Prostate gland (tissue), 1 donor: ENCODE data around the gene NKTR.

Experiments used
- POLR2A ChIP-seq: fragments of 450-650 bp; IDR thresholded peaks from one replicate; pipeline ENCODE4 v1.6.1; 2016; ENCODE audit warnings: antibody characterized with exemption, mild to moderate bottlenecking
- POLR2AphosphoS5 ChIP-seq: sonication (generic); formaldehyde crosslinking; IDR thresholded peaks from one replicate; pipeline ENCODE4 v1.6.1; 2017; ENCODE audit warnings: antibody characterized with exemption

GRCh38 chr3:42689421-42690014 lies 89.0 kb downstream of the NKTR start:
- TF ChIP-seq POLR2AphosphoS5 (no peak), POLR2A (no peak)
